SU-DHL-6 (cell line): ENCODE results near the gene E2F1.

Experiments used
- H2AFZ ChIP-seq: fragments of 200-600 bp; sonication (generic); 2 replicates; pipeline ENCODE4 v1.6.1; 2014; ENCODE audit warnings: low read depth, mild to moderate bottlenecking, moderate library complexity, mixed read lengths, antibody characterized with exemption, low read length; ENCODE audit not compliant: severe bottlenecking
- H3F3A ChIP-seq: fragments of 200-600 bp; shearing (Covaris generic); 2 replicates; pipeline ENCODE4 v1.6.0; 2016; ENCODE audit warnings: antibody characterized with exemption, mild to moderate bottlenecking; ENCODE audit not compliant: insufficient read depth
- H3K27ac ChIP-seq: fragments of 200-600 bp; sonication (generic); 2 replicates; pipeline ENCODE4 v1.5.1; 2016; ENCODE audit warnings: low read depth, mild to moderate bottlenecking, low read length, moderate library complexity, mixed read lengths
- H3K27me3 ChIP-seq: fragments of 200-600 bp; sonication (generic), shearing (Covaris generic); 2 replicates; pipeline ENCODE4 v1.6.0; 2014; ENCODE audit warnings: mild to moderate bottlenecking, low read length
- H3K36me3 ChIP-seq: fragments of 200-600 bp; sonication (generic); 2 replicates; pipeline ENCODE4 v1.6.1; 2014; ENCODE audit warnings: mild to moderate bottlenecking, low read length, mixed read lengths
- H3K4me2 ChIP-seq: fragments of 300-600, 200-600 bp; shearing (Covaris generic), sonication (generic); 2 replicates; pipeline ENCODE4 v1.6.0; 2014; ENCODE audit warnings: low read length, low read depth, mild to moderate bottlenecking; ENCODE audit not compliant: poor library complexity, severe bottlenecking
- H3K4me3 ChIP-seq: fragments of 200-600 bp; sonication (generic); 2 replicates; pipeline ENCODE4 v1.5.1; 2014; ENCODE audit warnings: antibody characterized with exemption, low read length, mild to moderate bottlenecking, mixed read lengths; ENCODE audit not compliant: insufficient read depth, poor library complexity, severe bottlenecking
- H3K79me2 ChIP-seq: fragments of 200-600 bp; sonication (generic); 2 replicates; pipeline ENCODE4 v1.6.1; 2014; ENCODE audit warnings: mild to moderate bottlenecking, low read length, moderate library complexity; ENCODE audit not compliant: insufficient read depth
- H3K9ac ChIP-seq: fragments of 200-600 bp; sonication (generic); 2 replicates; pipeline ENCODE4 v1.7.0; 2014; ENCODE audit warnings: mild to moderate bottlenecking, low read length
- H3K9me2 ChIP-seq: fragments of 200-600 bp; sonication (generic); replicated peaks from 2 replicates; pipeline ENCODE4 v1.6.1; 2014; ENCODE audit warnings: low read length; ENCODE audit not compliant: insufficient read depth
- H3K9me3 ChIP-seq: fragments of 200-600 bp; sonication (generic); 2 replicates; pipeline ENCODE4 v1.6.1; 2014; ENCODE audit warnings: low read length, mixed read lengths; ENCODE audit not compliant: insufficient read depth
- H4K20me1 ChIP-seq: fragments of 200-600 bp; sonication (generic); 2 replicates; pipeline ENCODE4 v1.6.1; 2014; ENCODE audit warnings: low read depth, mild to moderate bottlenecking, antibody characterized with exemption, low read length, moderate library complexity, mixed read lengths
- EZH2phosphoT487 ChIP-seq: fragments of 200-600 bp; sonication (generic), shearing (Covaris generic); conservative IDR thresholded peaks from 2 replicates; pipeline ENCODE4 v1.6.1; 2018; ENCODE audit warnings: mild to moderate bottlenecking, antibody characterized with exemption, low read length, moderate library complexity, mixed read lengths
- TF ChIP-seq, protein P1 (sequence below): fragments of 200-600 bp; sonication (generic); IDR thresholded peaks from one replicate; pipeline ENCODE4 v1.5.1; 2017; ENCODE audit warnings: antibody characterized with exemption, mild to moderate bottlenecking, low read length, moderate library complexity; ENCODE audit not compliant: insufficient read depth, poor library complexity, severe bottlenecking

Gene E2F1

GRCh38 chr20:33693741-33694638 is 7.8 kb upstream of the E2F1 start:
- H3K9me2 ChIP-seq, result no peaks in the 10 kb centered on the region
- TF ChIP-seq, protein P1, sequence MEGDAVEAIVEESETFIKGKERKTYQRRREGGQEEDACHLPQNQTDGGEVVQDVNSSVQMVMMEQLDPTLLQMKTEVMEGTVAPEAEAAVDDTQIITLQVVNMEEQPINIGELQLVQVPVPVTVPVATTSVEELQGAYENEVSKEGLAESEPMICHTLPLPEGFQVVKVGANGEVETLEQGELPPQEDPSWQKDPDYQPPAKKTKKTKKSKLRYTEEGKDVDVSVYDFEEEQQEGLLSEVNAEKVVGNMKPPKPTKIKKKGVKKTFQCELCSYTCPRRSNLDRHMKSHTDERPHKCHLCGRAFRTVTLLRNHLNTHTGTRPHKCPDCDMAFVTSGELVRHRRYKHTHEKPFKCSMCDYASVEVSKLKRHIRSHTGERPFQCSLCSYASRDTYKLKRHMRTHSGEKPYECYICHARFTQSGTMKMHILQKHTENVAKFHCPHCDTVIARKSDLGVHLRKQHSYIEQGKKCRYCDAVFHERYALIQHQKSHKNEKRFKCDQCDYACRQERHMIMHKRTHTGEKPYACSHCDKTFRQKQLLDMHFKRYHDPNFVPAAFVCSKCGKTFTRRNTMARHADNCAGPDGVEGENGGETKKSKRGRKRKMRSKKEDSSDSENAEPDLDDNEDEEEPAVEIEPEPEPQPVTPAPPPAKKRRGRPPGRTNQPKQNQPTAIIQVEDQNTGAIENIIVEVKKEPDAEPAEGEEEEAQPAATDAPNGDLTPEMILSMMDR, result no peak
- no peak for TF ChIP-seq EZH2phosphoT487
- H3K9ac ChIP-seq, result no peak overlapping the region
- no peaks in the 10 kb centered on the region for H3K27me3 ChIP-seq
- no peaks in the 10 kb centered on the region for H4K20me1 ChIP-seq
- no peaks in the 10 kb centered on the region for H3K9me3 ChIP-seq
- no peaks in the 10 kb centered on the region for H3K36me3 ChIP-seq
- H3K4me3 ChIP-seq, result no peak overlapping the region
- H2AFZ ChIP-seq, result no peak overlapping the region
- H3K4me2 ChIP-seq, result no peak overlapping the region
- H3F3A ChIP-seq, result no peaks in the 10 kb centered on the region
- H3K79me2 ChIP-seq, result no peaks in the 10 kb centered on the region
- no peak overlapping the region for H3K27ac ChIP-seq

DNA sequence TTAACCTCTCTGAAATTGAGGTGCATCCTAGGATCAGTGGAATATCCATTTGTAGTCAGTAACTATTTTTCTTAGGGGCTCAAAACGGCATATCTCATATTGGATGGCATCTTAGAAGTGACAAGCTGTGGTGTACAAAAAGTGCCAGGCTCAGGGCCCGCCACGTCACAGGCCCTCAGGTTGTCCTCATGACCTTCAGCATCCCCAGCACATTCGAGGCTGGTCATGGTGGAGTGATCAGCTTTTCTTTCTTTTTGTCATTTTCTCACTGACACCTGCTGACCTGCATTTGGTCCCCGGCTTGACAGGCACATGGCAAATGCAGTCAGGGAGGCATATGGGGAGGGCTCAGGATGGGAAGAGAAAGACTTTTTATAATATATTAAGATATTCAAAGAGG is 7.1 kb upstream of the E2F1 start:
- no peak overlapping the region for H3K27ac ChIP-seq
- H3K4me2 ChIP-seq, result no peak overlapping the region
- no peaks in the 10 kb centered on the region for H3K27me3 ChIP-seq
- H3K4me3 ChIP-seq, result no peak overlapping the region
- H4K20me1 ChIP-seq, result no peaks in the 10 kb centered on the region
- H3K9me3 ChIP-seq, result no peaks in the 10 kb centered on the region
- TF ChIP-seq, protein P1, result no peak
- no peak for TF ChIP-seq EZH2phosphoT487
- no peaks in the 10 kb centered on the region for H3K9me2 ChIP-seq
- H2AFZ ChIP-seq, result no peak overlapping the region
- no peak overlapping the region for H3K9ac ChIP-seq
- no peaks in the 10 kb centered on the region for H3K36me3 ChIP-seq
- H3F3A ChIP-seq, result no peaks in the 10 kb centered on the region
- no peaks in the 10 kb centered on the region for H3K79me2 ChIP-seq

DNA sequence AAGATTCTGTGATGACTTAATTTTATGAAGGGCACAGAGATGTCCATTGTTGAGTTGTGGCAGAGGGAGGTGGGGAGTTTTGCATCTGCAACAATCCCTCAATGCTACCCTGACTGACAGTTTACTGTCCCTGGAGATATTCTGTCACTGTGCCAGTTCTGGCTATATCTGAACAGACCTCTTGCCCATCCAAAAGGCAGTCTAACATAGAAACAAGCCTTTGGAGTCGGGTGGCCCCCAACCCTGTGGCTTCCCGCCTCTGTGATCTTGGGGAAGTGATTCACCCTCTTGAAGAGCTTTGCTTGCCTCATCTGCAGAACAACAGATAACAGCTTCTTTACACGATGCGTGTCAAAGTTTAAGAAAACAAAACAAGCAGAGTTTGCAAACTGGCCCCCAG is 3.8 kb upstream of the E2F1 start:
- Histone ChIP-seq H3K9me2 (no peaks in the 10 kb centered on the region), H3K4me3 (no peak overlapping the region), H4K20me1 (no peaks in the 10 kb centered on the region), H3K4me2 (no peak overlapping the region), H3K36me3 (no peaks in the 10 kb centered on the region), H3K27ac (no peak overlapping the region), H2AFZ (no peak overlapping the region), H3F3A (peaks cover 12% of the 10 kb centered on the region; the same call in 1 of the 2 replicates), H3K27me3 (no peaks in the 10 kb centered on the region), H3K79me2 (peaks cover 2% of the 10 kb centered on the region), H3K9me3 (no peaks in the 10 kb centered on the region), H3K9ac (no peak overlapping the region)
- no peak for TF ChIP-seq EZH2phosphoT487
- TF ChIP-seq, protein P1, result no peak
